ENCODE results near the gene MASP1.

The MASP1 gene

DNA sequence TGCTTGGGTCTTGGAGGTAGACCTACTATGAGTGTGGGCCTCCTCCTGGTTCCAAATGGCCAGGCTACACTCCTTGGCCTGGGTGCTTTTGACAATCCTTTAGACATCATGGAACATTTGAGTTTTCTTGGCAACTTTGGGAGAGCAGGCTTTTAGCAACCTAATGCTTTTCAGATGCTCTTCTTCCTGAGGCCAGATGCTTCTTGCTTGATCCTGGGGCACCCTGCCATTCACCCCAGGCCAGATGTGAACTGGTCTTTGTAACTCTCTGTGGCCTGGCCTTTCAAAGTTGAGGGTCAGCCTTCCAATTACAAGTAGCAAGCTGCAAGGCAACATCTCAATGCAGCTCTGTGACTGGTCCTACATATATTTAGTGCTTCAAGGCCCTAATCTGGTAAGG lies 53.8 kb downstream of the MASP1 start:
- H3K4me1 Mint-ChIP-seq (ENCODE audit: low read depth) = no peaks in the 10 kb centered on the region
- H3K27me3 Mint-ChIP-seq = no peaks in the 10 kb centered on the region
- no peaks in the 10 kb centered on the region for H3K36me3 Mint-ChIP-seq
- H3K4me3 Mint-ChIP-seq = no peak overlapping the region
- peaks cover 5% of the 10 kb centered on the region for H3K9me3 Mint-ChIP-seq (ENCODE audit: low read depth)
- H3K27ac Mint-ChIP-seq = no peak overlapping the region

DNA sequence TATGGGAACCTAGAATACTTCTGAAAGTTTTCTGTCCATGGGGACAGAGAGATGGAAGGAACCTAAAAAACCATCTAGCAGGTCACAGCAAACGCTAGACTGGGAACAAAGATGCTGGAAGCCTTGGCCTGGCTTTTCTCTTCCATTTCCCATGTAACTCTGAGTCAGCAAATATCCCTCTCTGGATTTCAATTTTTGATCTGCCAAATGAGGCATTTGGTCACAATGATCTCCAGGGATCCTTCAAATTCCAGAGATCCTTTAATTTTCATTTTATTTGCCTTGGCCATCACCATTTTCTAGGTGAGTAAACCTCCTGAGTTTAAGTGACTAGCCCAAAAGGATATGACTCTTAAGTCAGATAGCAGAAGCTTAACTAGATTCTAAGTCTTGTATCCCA lies 54.6 kb downstream of the MASP1 start:
- no peak overlapping the region for H3K27ac Mint-ChIP-seq
- no peak overlapping the region for H3K4me3 Mint-ChIP-seq

DNA sequence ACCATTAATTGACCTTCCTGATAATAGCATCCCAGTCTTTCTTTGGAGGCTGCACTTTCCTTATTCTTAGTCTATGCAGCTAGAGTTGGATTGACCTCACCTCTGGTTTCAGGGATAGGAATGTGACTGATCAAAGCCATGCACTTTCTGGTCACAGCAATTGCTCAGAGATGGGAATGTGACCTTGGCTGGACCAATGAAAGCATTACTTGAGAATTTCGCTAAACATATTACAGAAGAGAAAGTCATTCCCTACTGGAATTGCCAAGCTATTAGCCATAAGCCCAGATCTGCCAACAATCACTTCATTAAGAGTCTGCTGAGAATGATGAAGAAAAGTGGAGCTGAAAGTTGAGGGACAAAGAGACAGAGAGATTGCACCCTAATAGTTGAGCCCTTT lies 61.5 kb downstream of the MASP1 start:
- Mint-ChIP-seq H3K36me3 (no peaks in the 10 kb centered on the region), H3K9me3 (ENCODE audit: low read depth) (no peaks in the 10 kb centered on the region), H3K4me1 (ENCODE audit: low read depth) (no peaks in the 10 kb centered on the region), H3K27ac (no peak overlapping the region), H3K27me3 (peaks cover 5% of the 10 kb centered on the region), H3K4me3 (no peak overlapping the region)

More for the DNA sequence above, 54.6 kb downstream of the MASP1 start:
- Mint-ChIP-seq H3K27me3 (no peaks in the 10 kb centered on the region), H3K9me3 (ENCODE audit: low read depth) (peaks cover 5% of the 10 kb centered on the region), H3K36me3 (no peaks in the 10 kb centered on the region), H3K4me1 (ENCODE audit: low read depth) (no peaks in the 10 kb centered on the region)

DNA sequence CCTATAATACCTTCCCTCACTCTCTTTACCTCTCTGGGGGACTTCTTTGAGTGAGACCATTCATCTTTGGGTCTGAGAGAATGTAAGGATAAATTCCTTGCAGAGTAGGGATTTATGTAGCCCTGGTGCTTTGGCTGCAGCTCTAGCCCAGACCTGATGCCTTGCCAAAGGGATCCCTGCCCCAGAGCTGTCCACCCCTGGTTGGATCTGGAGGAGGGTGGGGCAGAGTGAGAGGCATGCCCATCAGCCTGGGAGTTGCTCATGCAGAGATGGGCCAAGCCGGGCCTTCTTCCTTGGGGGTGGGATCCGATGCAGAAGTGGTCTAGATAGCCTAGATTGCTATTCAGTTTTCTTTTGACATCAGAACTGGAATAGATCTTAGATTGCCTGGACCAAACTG lies 62.8 kb downstream of the MASP1 start:
- Mint-ChIP-seq H3K27me3 (peaks cover 5% of the 10 kb centered on the region), H3K36me3 (no peaks in the 10 kb centered on the region), H3K4me3 (no peak overlapping the region), H3K4me1 (ENCODE audit: low read depth) (no peaks in the 10 kb centered on the region), H3K27ac (no peak overlapping the region), H3K9me3 (ENCODE audit: low read depth) (no peaks in the 10 kb centered on the region)

DNA sequence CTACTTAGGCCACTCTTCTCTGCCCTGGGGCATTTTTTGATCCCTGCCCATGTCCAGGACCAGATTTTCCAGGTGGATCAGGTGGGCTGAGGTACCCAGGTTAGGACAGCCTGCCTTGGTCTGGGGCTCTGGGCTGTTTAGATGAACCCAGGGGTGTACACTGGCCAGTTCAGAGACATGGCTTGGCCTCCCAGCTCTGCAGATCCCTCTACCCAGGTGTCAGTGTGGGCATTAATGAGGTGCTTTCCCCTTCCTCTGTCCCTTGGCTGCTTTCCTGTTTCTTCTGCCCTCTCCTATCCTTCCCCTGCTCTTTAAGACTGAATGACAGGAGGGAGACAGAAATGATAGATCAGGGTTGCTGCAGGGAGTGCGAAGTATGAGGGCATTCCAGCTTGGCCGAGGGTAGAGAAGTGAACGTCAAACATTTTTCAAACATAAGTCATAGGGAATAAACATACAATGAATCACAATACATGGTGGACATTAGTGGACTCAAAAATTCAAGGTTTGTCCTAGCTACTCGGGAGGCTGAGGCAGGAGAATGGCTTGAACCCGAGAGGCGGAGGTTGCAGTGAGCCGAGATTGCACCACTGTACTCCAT lies 63.8 kb downstream of the MASP1 start:
- H3K27ac Mint-ChIP-seq = no peak overlapping the region
- peaks cover 5% of the 10 kb centered on the region for H3K27me3 Mint-ChIP-seq
- H3K4me1 Mint-ChIP-seq (ENCODE audit: low read depth) = no peaks in the 10 kb centered on the region
- no peak overlapping the region for H3K4me3 Mint-ChIP-seq
- H3K9me3 Mint-ChIP-seq (ENCODE audit: low read depth) = no peaks in the 10 kb centered on the region
- no peaks in the 10 kb centered on the region for H3K36me3 Mint-ChIP-seq

DNA sequence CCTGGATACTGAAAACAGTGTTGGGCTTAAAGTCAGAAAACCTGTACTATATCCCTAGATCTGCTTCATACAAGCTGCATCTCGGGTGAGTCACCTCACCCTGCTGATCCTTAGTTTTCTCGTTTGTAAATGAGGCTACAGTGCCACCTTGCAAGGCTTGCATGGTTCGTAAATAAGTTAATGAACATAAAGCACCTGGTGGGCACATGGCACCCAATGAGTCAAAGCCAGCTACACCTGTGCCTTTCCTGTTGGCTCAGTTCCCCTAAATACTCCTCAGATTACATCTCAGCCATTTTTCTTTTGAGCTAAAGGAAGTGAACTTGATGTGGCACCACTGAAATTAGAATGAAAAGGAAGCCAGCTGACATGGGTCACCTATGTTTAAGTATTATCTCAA lies 67.7 kb downstream of the MASP1 start:
- no peak overlapping the region for H3K4me3 Mint-ChIP-seq
- H3K9me3 Mint-ChIP-seq (ENCODE audit: low read depth) = no peaks in the 10 kb centered on the region
- no peaks in the 10 kb centered on the region for H3K36me3 Mint-ChIP-seq
- H3K27me3 Mint-ChIP-seq = peaks cover 5% of the 10 kb centered on the region
- H3K27ac Mint-ChIP-seq = no peak overlapping the region
- no peaks in the 10 kb centered on the region for H3K4me1 Mint-ChIP-seq (ENCODE audit: low read depth)

DNA sequence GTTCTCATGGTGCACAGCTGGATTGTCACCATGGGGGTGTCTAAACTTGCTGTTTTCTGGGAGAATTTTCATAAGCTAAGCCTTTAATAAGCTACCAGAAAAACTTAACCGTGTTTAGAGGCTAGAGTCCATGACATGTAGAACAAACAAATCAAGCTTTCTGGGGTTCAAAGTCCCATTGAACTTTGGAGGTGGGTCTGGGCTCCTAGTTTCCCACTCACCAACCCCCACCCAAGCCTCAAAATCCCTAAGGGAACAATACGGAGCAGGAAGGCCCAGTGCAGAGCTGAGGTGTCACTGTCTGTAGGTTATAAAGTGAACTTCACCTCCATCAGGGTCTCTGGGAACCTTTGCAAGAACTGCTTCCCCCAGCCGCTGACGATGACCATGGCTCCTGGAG lies 68.7 kb downstream of the MASP1 start:
- peaks cover 5% of the 10 kb centered on the region for H3K27me3 Mint-ChIP-seq
- no peaks in the 10 kb centered on the region for H3K36me3 Mint-ChIP-seq
- no peaks in the 10 kb centered on the region for H3K9me3 Mint-ChIP-seq (ENCODE audit: low read depth)
- no peak overlapping the region for H3K27ac Mint-ChIP-seq
- H3K4me3 Mint-ChIP-seq = no peak overlapping the region
- H3K4me1 Mint-ChIP-seq (ENCODE audit: low read depth) = no peaks in the 10 kb centered on the region

DNA sequence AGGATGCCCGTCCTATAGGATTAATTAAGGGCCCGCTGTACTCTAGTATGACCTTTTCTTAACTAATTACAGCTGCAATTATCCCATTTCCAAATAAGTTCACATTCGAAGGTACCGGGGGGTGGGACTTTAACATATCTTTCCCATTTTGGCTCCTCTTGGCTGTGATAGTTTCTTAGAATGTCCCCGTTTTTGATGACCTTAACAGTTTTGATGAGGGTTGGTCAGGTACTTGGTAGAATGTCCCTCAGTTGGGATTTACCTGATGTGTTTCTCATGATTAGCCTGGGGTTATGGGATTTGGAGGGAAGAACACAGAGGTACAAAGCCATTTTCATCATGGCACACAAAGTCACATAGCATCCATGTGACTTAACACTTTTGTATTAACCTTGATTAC lies 76.1 kb downstream of the MASP1 start:
- no peak overlapping the region for H3K4me3 Mint-ChIP-seq
- no peaks in the 10 kb centered on the region for H3K36me3 Mint-ChIP-seq
- H3K4me1 Mint-ChIP-seq (ENCODE audit: low read depth) = no peaks in the 10 kb centered on the region
- no peak overlapping the region for H3K27ac Mint-ChIP-seq
- no peaks in the 10 kb centered on the region for H3K9me3 Mint-ChIP-seq (ENCODE audit: low read depth)
- H3K27me3 Mint-ChIP-seq = no peaks in the 10 kb centered on the region

DNA sequence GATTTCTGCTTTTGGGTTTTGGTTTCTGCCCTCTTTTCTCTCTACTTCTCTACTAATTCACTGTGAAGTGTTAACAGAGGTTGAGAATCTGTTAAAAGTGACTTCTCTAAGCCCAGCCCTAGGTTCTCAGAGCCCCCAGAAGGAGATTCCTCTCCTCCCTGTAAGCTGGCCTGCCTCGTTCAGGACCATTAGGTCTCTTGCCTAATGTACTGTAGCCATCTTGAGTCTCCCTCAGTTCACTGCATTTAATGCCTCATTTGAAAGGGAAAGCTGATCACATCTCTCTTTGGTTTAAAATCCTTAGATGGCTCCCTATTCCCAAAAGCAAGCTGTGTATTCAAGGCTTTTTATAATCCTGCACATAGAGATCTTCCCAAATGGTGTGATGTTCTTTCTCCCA lies 77.9 kb downstream of the MASP1 start:
- H3K27ac Mint-ChIP-seq = no peak overlapping the region
- no peaks in the 10 kb centered on the region for H3K4me1 Mint-ChIP-seq (ENCODE audit: low read depth)
- no peaks in the 10 kb centered on the region for H3K36me3 Mint-ChIP-seq
- H3K27me3 Mint-ChIP-seq = peaks cover 3% of the 10 kb centered on the region
- H3K4me3 Mint-ChIP-seq = no peak overlapping the region
- no peaks in the 10 kb centered on the region for H3K9me3 Mint-ChIP-seq (ENCODE audit: low read depth)

DNA sequence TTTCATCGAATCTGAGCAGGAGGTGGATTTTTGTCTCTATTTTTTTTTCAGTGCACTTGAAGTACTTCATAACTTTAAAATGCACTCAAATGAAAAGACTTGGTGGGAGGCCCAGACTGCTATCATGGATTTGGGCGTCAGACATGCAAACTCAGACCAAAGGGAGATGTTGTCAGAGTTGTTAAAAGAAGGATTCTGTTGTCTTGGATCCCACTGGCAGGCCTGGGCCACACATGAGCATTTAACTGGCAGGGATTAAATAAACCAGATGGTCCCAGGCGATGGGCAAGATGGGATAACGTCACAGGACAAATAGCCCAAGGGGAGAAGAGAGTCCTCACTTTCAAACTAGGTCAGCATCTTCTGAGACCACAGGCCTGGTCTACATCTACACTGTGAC lies 78.8 kb downstream of the MASP1 start:
- Mint-ChIP-seq H3K27me3 (peaks cover 3% of the 10 kb centered on the region), H3K27ac (no peak overlapping the region), H3K36me3 (no peaks in the 10 kb centered on the region), H3K4me3 (no peak overlapping the region), H3K9me3 (ENCODE audit: low read depth) (no peaks in the 10 kb centered on the region), H3K4me1 (ENCODE audit: low read depth) (no peaks in the 10 kb centered on the region)

DNA sequence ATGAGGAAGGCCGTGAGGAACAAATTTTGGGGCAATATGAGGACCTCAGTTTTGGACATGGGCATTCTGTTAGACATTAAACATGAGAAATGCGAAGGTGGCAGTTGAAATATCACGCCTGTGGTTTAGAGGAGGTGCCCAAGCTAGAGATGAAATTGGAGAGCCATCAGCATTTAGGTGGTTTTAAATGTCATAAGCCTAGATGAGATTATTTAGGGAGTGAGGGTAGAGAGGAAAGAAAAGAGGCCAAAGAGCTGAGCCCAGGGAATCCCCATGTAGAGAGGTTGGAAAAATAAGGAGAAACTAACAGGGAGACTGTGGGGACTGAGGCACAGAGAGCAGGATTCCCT lies 79.4 kb downstream of the MASP1 start:
- no peak overlapping the region for H3K4me3 Mint-ChIP-seq
- no peaks in the 10 kb centered on the region for H3K36me3 Mint-ChIP-seq
- H3K27me3 Mint-ChIP-seq = peaks cover 3% of the 10 kb centered on the region
- no peaks in the 10 kb centered on the region for H3K4me1 Mint-ChIP-seq (ENCODE audit: low read depth)
- no peak overlapping the region for H3K27ac Mint-ChIP-seq
- no peaks in the 10 kb centered on the region for H3K9me3 Mint-ChIP-seq (ENCODE audit: low read depth)

DNA sequence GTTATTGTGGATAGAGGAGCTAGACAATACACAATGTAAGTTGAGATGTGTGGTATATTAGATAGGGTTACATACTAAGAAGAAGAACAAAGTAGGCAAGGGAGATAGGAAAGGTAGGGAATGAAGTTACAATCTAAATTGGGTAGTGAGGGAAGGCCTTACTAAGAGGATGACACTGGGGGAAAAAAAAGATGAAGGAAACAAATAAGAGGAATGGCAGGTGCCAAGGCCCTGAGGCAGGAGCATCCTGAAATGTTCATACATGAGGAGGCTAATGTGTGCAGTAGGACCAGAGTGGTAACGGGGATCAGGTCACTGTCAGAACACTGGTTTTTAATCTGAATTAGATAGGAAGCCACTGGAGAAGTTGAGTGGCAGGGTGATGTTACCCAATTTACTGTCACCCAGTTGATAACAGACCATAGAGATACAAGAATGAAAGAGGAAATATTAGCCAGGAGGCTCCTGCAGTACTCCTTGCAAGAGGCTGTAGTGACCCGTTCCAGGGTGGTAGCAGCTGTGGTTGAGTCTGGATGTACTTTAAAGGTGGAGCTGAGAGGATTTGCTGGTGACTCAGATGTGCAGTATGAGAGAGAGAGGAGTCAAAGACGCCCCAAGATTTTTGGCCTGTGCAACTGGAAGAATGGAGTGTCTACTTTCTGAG lies 79.9 kb downstream of the MASP1 start:
- Mint-ChIP-seq H3K4me3 (no peak overlapping the region), H3K4me1 (ENCODE audit: low read depth) (no peaks in the 10 kb centered on the region), H3K36me3 (no peaks in the 10 kb centered on the region), H3K27ac (no peak overlapping the region), H3K9me3 (ENCODE audit: low read depth) (no peaks in the 10 kb centered on the region), H3K27me3 (peaks cover 3% of the 10 kb centered on the region)

DNA sequence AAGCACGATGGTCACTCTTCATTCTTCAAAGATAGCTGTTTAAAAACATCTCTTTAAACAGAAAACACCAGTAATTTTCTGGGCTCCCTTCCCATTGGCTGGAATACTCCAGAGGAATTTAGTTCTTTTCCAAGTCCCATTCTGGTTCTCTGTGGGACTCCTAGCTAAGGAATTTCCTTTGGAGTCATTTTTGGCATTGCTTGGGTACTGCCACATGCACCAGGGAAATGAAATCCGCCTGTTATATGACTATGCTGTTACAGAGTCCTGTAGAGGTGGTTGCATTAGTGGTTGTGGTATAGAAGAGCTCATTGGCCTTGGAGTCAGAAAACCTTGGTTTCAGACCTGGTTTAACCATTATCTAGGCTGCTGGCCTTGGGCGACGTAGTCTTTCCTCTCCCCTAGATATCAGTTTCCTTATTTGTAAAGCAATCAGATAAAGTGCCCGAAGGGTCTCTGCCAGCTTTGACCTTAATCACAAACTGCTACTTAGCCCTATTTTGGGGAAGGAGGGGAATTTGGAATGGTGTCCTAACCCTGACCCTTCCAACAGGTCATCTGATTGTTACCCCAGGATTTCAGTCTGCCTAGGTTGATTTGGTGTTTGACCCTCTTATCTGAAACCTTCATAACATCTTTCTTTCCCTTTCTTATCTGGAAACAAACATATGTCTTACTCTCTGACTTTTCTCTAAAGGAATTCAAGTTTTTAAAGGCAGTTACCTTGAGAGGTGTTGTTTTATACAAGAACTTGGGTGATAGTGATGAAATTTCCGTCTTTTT lies 80.8 kb downstream of the MASP1 start:
- Mint-ChIP-seq H3K27me3 (peaks cover 3% of the 10 kb centered on the region), H3K36me3 (peaks cover 2% of the 10 kb centered on the region), H3K4me3 (no peak overlapping the region), H3K9me3 (ENCODE audit: low read depth) (no peaks in the 10 kb centered on the region), H3K4me1 (ENCODE audit: low read depth) (no peaks in the 10 kb centered on the region), H3K27ac (no peak overlapping the region)

DNA sequence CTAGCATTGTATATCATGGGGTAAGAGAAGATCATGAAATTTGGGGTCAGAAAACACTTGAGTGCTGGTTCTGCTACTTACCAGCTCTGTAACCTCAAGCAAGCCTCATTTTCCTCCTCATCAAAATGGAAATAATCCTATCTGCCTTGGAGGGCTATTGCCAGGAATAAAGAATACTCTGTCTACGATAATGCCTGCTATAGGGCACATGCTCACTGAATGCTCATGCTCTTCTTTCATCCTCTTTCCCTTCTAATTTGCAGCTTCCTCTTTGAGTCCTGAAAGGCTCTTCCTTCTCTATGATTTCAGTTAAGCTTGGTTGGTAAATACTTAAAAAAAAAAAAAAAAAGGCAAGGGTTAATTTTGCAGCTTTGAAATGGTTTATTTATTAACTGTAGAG lies 81.4 kb downstream of the MASP1 start:
- Mint-ChIP-seq H3K27ac (no peak overlapping the region), H3K4me1 (ENCODE audit: low read depth) (no peaks in the 10 kb centered on the region), H3K27me3 (peaks cover 5% of the 10 kb centered on the region), H3K9me3 (ENCODE audit: low read depth) (no peaks in the 10 kb centered on the region), H3K36me3 (peaks cover 2% of the 10 kb centered on the region), H3K4me3 (no peak overlapping the region)

DNA sequence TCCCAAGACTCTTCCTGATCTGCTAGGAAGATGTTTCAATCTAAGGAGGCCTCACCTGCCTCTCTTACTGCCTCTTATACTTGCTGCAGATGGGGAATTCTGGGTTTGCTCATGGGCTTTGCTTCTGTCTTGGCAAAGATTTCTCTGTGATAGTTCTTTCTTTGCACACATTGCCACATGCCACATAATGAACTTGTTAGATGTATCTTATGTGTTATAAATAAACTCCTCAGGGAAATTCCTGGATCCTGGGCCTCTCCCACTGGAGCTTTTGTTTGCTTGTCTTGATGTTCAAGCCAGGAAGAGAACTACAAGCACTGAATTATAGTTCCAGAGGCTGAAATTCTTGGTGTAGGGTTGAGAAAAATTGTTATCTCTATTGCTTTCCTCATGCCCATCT lies 82.0 kb downstream of the MASP1 start:
- Mint-ChIP-seq H3K27ac (no peak overlapping the region), H3K4me3 (no peak overlapping the region)

More for the DNA sequence above, 82.0 kb downstream of the MASP1 start:
- Mint-ChIP-seq H3K9me3 (ENCODE audit: low read depth) (no peaks in the 10 kb centered on the region), H3K27me3 (peaks cover 8% of the 10 kb centered on the region), H3K4me1 (ENCODE audit: low read depth) (no peaks in the 10 kb centered on the region), H3K36me3 (peaks cover 2% of the 10 kb centered on the region)

Measured in activated naive CD8-positive, alpha-beta T cell (primary cell).